HG03175 (cell line): Measurements from ENCODE around the gene SLC2A6.

ENCODE experiments used
- ATAC-seq: cut with Tn5 transposase; IDR thresholded peaks from one replicate; pipeline ENCODE4 v1.9.1; 2021; ENCODE audit warnings: mild to moderate bottlenecking, moderate library complexity; ENCODE audit not compliant: unreplicated experiment

The SLC2A6 gene

GRCh38 chr9:133515615-133516255 lies 36.8 kb upstream of the SLC2A6 start:
- no peak for ATAC-seq

GRCh38 chr9:133515240-133515610 lies 36.3 kb upstream of the SLC2A6 start:
- ATAC-seq, result no peak

DNA sequence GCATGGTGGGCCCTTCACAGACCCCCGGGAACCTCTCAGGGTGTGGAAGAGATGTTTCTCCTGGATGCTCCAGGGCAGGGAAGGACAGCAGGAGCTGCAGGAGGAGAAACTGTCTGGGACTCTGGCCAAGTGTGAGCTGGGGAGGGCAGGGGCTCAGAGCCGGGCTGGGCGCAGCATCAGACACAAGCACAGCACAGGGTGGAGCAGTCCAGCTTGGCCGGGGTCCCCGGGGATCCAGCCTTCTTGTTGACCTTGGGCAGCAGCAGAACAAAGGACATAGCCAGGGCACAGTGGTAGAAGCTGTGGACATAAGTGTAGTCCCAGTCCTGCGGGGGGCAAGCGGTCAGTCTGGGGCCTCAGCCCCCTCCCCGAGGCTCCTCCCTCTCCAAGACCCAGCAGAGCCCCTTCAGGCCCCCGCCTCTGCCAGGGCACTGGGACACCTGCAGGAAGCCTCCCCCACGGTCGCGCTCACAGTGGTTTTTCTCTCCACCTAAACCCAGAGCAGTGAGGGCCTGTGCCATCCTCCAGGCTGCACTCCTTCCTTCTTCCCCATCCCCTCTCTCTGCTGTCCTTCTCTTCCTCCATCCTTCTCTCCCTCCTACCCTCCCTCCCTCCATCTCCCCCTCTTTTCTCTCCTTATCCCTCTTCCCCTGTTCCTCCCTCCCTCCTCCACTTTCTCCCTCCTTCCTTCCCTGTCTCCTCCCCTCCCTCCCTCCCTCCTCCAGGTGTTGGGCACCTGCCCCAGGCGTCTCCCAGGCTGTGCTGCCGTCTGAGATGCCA lies 35.8 kb upstream of the SLC2A6 start:
- ATAC-seq, result no peak

GRCh38 chr9:133513214-133514100 lies 34.6 kb upstream of the SLC2A6 start:
- no peak for ATAC-seq

GRCh38 chr9:133512253-133513213 lies 33.6 kb upstream of the SLC2A6 start:
- ATAC-seq, result no peak

GRCh38 chr9:133511607-133512006 lies 32.7 kb upstream of the SLC2A6 start:
- no peak for ATAC-seq

DNA sequence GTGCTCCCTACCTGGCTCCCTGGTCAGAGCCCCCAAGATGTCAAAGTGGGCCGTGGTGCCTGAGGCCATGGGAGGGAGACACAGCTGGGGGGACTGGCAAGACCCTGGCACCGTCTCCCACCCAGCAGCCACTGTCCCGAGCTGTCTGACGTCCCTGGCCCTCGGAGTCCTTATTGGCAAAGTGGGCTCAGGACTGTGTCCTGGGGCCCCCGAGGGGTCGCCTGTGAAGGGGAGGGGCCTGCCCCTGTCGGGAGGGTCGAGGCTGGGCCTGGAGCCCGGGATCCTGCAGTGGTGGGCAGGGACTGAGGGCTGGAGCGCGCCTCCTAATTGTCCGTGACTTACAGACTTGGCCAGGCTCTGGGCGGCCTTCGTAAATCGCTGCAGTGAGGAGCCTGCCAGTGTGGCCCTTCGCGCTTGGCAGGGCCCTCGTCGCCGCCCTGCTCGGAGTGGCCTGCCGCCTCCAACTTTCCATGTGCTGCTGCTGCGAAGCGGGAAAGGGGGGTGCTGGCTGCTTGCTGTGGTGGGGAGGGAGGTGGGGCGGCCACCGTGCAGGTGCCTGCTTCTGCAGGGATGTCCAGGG lies 32.1 kb upstream of the SLC2A6 start:
- ATAC-seq, result no peak

- ATAC-seq, result no peak
Measured at GRCh38 chr9:133509179-133510083, 30.5 kb upstream of the SLC2A6 start.

- no peak for ATAC-seq
Measured at GRCh38 chr9:133508046-133508445, 29.1 kb upstream of the SLC2A6 start.

DNA sequence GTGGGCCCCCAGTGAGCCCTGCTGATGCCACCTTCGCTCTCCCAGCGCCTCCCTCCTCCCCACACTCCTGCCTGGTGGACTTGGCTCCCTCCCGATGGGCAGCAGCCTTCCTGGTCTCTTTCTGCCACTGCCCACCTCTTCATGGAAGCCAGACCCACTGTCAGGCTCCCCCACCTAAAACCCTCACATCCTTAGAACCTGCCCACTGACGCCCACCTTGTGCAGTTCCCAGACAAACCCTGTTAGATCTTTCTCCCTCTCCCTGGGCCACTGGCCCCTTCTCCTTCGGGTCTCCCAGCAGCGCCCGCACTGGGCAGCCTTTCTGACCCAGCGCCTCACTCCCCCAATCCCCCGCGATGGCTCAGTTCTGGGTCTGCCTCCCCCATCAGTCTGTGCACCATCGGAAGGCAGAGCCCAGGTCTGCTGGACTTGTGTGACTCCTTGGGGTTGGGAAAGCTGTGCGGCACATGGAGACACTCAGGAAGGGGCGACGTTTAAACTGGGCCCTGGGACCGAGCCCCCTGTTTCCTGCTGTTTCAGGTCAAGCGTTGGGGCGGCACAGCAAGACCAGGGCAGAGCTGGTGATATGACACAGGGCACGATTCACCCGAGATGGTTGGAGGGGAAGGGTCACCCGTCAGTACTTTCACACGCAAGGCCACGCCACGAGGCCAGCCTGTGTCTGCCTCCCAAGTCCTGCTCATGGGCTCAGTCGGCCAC lies 28.5 kb upstream of the SLC2A6 start:
- no peak for ATAC-seq

GRCh38 chr9:133506653-133507038 lies 27.7 kb upstream of the SLC2A6 start:
- ATAC-seq, result no peak

DNA sequence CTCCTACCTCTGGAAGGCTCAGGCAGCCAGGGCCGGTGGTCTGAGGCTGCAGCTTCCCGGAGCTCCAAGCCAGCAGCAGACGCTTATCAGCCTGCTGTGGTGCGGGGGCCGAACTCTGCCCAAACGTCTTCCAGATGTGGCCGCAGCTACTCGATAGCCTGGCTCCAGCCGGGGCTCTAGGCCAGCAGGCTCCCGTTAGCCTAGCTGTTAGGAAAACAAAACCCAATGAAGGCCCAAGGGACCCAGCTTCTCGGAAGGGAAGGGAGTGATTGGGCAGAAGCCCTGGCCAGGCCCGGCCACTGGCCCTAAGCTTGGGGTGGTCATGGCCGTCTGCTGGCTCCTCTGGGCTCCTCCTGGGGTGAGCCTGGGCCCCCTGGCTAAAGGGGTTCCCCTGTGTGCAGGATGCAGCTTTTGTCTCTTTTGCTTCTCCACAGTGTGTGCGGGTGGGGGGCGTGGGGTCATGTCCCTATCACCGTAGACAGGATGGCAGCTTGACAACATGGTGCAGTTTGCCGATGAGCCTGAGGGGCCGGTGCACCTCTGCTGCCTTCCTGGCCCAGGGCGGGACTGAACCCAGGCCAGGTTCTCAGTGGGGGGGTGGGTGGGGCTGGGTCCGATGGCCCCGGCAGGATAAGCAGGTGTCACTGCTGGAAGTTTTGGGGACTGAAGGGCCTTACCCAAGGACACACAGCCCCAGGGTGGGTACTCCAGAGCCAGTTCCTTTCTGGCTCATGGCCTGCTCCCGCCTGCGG lies 27.2 kb upstream of the SLC2A6 start:
- ATAC-seq, result no peak

DNA sequence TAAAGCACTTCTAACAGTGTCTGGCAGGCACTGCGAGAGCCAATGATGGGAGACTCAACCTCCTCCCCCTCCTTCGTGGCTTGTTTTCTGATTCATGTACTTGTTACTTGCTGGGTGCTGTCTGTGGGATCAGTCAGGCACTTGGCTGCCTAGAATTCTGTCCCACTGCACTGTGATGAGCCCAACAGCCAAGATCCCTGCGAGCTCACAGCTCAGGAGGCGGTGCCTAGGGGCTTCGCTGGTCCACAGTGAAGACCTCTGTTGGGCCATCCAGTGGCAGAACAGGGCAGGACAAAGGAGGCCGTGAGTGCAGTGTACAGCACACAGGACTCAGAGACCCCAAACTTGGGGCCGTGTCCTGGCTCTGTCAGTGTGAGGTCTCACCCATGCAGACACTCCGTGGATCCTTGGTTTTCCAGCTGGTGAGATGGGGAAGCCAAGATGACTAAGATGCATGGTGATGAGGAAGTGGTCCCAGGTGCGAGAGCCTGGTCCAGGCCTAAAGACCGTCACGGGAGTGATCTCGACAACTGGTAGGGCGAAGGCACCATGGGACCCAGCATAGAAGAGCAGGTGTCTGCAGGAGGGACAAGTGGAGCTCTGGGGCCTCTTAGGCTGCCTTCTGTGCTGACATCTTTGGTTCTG lies 26.4 kb upstream of the SLC2A6 start:
- no peak for ATAC-seq

DNA sequence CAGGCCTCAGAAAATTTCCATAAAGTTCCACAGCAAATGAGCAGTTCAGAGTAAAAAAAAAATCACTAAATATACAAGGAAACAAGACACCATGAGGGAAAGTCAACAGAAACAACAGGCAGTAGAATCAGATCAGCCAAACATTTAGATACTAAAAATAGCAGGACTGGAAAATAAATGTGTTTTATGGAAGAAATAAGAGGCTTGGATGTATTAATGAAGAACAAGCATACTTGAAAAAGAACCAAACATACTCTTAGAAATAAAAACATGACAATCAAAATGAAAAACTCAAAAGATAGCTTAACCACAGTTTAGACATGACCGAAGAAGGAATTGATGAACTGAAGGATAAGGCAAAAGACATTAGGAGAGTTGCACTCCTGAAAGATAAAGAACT lies 23.2 kb upstream of the SLC2A6 start:
- no peak for ATAC-seq

DNA sequence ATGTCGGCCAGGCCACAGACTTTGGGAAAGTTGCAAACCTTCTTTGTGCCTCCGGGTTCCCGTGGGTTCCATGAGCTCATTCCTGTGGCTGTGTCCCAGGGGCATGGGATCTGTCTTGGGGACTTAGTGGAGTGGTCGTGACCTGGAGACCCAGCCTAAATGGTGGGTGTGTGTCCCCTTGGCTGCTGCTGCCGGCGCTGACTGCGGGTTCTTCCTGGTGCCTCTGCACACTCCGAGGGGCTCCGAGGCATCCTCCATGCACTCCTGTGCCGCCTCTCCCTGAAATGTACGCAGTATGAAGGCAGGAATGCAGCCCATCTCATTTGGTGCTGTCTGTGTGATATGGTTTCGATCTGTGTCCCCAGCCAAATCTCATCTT lies 21.0 kb upstream of the SLC2A6 start:
- ATAC-seq, result no peak

DNA sequence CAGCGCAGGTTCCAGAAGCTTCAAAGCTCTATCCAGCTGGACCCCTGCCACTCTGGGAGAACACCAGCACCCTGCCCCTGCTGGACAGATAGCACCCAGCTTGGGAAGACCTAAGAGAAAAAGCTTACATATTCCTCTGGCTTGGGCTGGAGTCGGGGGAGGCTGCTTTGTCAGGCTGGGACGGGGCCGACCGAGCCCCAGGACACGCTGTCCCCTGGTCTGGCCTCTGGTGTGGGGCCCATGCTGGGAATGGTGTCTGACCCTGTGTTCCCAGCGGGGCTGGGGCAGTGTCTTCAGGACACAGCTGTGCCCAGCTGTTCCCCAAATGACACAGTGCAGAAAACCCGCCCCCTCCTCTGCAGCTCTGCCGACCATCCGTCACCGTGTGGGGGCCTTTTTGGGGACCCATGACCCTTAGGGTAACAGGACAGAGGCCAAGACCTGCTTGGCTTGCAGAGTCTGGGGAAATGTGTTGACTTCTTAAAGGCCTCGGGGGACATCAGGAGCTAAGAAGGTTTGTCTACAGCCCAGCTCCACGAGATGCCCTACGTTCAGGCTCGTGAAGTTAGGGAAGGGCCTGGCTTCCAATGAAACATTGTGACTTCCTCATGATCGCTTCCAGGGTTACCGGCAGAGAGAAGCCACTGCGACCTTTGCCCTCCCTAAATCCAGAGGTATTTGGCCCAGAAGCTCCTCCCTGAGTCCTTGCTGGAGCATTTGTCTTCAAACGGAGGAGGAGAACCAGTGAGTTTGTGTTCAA lies 20.4 kb upstream of the SLC2A6 start:
- ATAC-seq, result no peak
